Caco-2 (cell line): ENCODE results near the gene EFNA2. TPM values are rescaled to one million over a fixed set of nuclear protein-coding genes. Genes with fewer than 3 reads are reported as not detected.

Experiments
- BruUV-seq: library from RNA; stranded (reverse); fragments of 400-500 nt; replicated peaks from 2 replicates; lab custom pipeline; 2021; lab: Mats Ljungman, UMichigan
- CTCF ChIA-PET: fragments of 300-600 bp; sonication (Branson Sonifier 250); formaldehyde crosslinking; loops from one replicate; lab custom pipeline; 2022; ENCODE audit warnings: antibody characterized with exemption; lab: Charles Lee
- POLR2A ChIA-PET: fragments of 300-600 bp; sonication (Branson Sonifier 250); formaldehyde crosslinking; loops from one replicate; lab custom pipeline; 2022; ENCODE audit warnings: antibody characterized with exemption; lab: Charles Lee
- DNase-seq, 2 experiments: peaks; one replicate each; pipeline versions ENCODE4 v3.0.0 to v3.0.0-alpha.2; 2020 to 2022
- H3K27me3 ChIP-seq: replicated peaks from 2 replicates; pipeline ENCODE4 v1.6.0; 2011; ENCODE audit warnings: low read length; ENCODE audit not compliant: control insufficient read depth, insufficient read depth
- H3K36me3 ChIP-seq: 2 replicates; pipeline ENCODE4 v1.5.1; 2011; ENCODE audit warnings: low read length; ENCODE audit not compliant: control insufficient read depth, insufficient read depth
- H3K4me1 ChIP-seq: fragments of 250-450 bp; sonication (Bioruptor Pico); 2 replicates; pipeline ENCODE4 v1.5.1; 2020; ENCODE audit warnings: mild to moderate bottlenecking
- H3K4me3 ChIP-seq: 2 replicates; pipeline ENCODE4 v1.5.1; 2011; ENCODE audit warnings: low read depth, mild to moderate bottlenecking, control low read depth, low read length
- H3K9me3 ChIP-seq: fragments of 250-450 bp; sonication (Bioruptor Pico); 2 replicates; pipeline ENCODE4 v1.5.1; 2020; ENCODE audit warnings: mild to moderate bottlenecking, moderate library complexity
- H3K27ac Mint-ChIP-seq: one replicate; pipeline ENCODE4 v1.8.0; 2022; ENCODE audit warnings: mixed read lengths; ENCODE audit not compliant: unreplicated experiment
- H3K27me3 Mint-ChIP-seq: one replicate; pipeline ENCODE4 v1.8.0; 2022; ENCODE audit warnings: mixed read lengths; ENCODE audit not compliant: insufficient read depth, unreplicated experiment
- H3K36me3 Mint-ChIP-seq: one replicate; pipeline ENCODE4 v1.8.0; 2022; ENCODE audit warnings: mild to moderate bottlenecking, mixed read lengths; ENCODE audit not compliant: insufficient read depth, unreplicated experiment
- H3K4me1 Mint-ChIP-seq: one replicate; pipeline ENCODE4 v1.8.0; 2022; ENCODE audit warnings: low read depth, mixed read lengths; ENCODE audit not compliant: unreplicated experiment
- H3K4me3 Mint-ChIP-seq: one replicate; pipeline ENCODE4 v1.8.0; 2022; ENCODE audit warnings: mild to moderate bottlenecking, moderate library complexity, mixed read lengths; ENCODE audit not compliant: unreplicated experiment
- H3K9me3 Mint-ChIP-seq: one replicate; pipeline ENCODE4 v1.8.0; 2022; ENCODE audit warnings: mixed read lengths; ENCODE audit not compliant: unreplicated experiment
- intact Hi-C: fragments of 100-400 bp; cut with micrococcal nuclease; formaldehyde crosslinking; loops from one replicate; pipeline ENCODE4 v1.10.0; 2022; ENCODE audit not compliant: unreplicated experiment
- total RNA-seq: library from RNA; stranded (reverse); gene quantifications from 2 replicates; pipeline ENCODE4 v1.2.3, GENCODE V29; 2022
- TF ChIP-seq, protein P1 (sequence below), 2 experiments: fragments of 200-600 bp in 1 of 2; IDR thresholded peaks; 1 replicate in 1 of 2; 2 replicates in 1 of 2; pipeline versions ENCODE4 v1.5.1 to v1.8.0; 2011 to 2022; ENCODE audit warnings: antibody characterized with exemption in 1 of 2, control low read depth in 1 of 2, inconsistent platforms in 1 of 2, low read depth in 1 of 2, low read length in 1 of 2, mild to moderate bottlenecking in 1 of 2, moderate library complexity in 1 of 2; ENCODE audit not compliant: insufficient read depth in 1 of 2, severe bottlenecking in 1 of 2, unreplicated experiment in 1 of 2

The EFNA2 gene
- total RNA-seq, 1 experiment from 2014 or later = 18.6 TPM

DNA sequence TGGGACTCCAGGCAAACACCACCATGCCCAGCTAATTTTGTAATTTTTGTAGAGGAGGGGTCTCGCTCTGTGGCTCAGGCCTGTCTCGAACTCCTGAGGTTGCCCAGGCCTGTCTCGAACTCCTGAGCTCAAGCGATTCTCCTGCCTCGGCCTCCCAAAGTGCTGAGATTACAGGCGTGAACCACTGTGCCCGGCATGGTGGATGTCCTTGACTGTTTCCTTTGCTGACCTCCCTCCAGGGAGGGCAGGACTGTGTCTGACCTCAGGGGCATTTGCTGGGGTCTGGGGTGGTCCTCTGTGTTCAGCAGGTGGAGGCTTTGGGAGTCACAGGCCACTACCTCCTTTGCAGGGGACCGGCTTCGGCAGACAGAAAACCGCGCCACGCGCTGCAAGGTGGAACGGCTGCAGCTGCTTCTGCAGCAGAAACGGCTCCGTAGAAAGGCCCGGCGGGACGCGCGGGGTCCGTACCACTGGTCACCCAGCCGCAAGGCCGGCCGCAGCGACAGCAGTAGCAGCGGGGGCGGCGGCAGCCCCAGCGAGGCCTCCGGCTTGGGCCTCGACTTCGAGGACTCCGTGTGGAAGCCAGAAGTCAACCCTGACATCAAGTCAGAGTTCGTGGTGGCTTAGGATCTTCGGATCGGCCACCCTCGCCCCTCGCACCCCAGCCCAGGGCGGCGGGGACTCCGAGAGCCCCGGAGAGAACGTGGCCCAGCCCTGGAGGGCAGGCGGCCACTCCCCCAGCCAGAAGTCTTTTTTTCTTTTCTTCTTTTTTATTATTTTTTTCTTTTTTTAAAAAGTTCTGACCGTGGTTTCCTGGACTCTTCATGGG, 28.8 kb upstream of the EFNA2 start:
- Mint-ChIP-seq H3K27ac (peak overlapping the region; percentile 72), H3K27me3 (no peaks in the 10 kb centered on the region), H3K4me3 (peak overlapping the region; percentile 46), H3K36me3 (peaks cover 98% of the 10 kb centered on the region), H3K4me1 (peaks cover 19% of the 10 kb centered on the region), H3K9me3 (no peaks in the 10 kb centered on the region)
- no peak for DNase-seq
- TF ChIP-seq, protein P1, sequence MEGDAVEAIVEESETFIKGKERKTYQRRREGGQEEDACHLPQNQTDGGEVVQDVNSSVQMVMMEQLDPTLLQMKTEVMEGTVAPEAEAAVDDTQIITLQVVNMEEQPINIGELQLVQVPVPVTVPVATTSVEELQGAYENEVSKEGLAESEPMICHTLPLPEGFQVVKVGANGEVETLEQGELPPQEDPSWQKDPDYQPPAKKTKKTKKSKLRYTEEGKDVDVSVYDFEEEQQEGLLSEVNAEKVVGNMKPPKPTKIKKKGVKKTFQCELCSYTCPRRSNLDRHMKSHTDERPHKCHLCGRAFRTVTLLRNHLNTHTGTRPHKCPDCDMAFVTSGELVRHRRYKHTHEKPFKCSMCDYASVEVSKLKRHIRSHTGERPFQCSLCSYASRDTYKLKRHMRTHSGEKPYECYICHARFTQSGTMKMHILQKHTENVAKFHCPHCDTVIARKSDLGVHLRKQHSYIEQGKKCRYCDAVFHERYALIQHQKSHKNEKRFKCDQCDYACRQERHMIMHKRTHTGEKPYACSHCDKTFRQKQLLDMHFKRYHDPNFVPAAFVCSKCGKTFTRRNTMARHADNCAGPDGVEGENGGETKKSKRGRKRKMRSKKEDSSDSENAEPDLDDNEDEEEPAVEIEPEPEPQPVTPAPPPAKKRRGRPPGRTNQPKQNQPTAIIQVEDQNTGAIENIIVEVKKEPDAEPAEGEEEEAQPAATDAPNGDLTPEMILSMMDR (IDR thresholded peaks at IDR 0.05; ENCODE audit: insufficient read depth in 1 of 2, low read depth in 1 of 2, low read length in 1 of 2, severe bottlenecking in 1 of 2, unreplicated experiment in 1 of 2) = no peak
- Histone ChIP-seq H3K27me3 (no peaks in the 10 kb centered on the region), H3K4me3 (no peak overlapping the region), H3K4me1 (peaks cover 61% of the 10 kb centered on the region), H3K36me3 (peaks cover 14% of the 10 kb centered on the region), H3K9me3 (no peaks in the 10 kb centered on the region)
- intact Hi-C loops = no loop called here
- ChIA-PET CTCF (interaction anchor here (1.1 kb wide), 1 partner anchor 12 kb away, joined by 3 read pairs; no protein-coding TSS in a partner anchor), POLR2A (interaction anchor here (1.4 to 3.4 kb wide), 2 partner anchors 10 to 12 kb away, joined by 5 to 18 read pairs; partner anchors contain the start of gene CIRBP)
- no TSS peak for BruUV-seq

DNA sequence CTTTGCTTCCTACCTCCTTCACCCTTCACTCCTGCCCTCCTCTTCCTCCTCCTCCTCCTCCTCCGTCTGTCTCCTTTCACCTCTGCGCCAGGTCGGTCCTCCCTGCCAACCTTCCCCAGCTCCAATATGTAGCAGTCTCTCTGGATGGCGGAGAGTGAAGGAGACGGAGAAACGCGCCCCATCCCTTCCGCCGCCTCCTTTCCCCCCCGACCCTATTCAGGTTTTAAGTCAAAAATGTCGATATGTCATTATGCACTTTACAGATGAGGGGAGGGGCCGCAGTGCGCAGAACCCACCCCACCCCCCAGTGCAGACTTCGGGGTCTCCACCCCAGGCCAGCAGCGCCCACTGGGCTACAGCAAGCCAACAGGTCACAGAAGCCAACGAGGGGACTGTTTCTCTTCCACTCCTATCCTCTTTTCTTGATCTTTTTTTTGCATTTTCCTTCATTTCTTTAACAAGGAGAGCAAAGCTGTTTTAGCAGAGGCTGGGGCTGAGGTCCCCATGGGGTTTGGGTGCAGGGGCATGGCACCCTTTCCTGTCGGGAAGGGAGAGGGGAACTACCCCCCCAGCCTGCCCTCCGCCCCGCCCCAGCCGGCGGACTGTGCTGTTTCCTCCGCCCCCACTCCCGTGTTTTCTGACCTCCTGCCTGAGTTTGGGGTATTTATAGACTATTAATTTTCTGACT, 28.1 kb upstream of the EFNA2 start:
- intact Hi-C loops = no loop called here
- TF ChIP-seq, protein P1 (IDR thresholded peaks at IDR 0.05; ENCODE audit: insufficient read depth in 1 of 2, low read depth in 1 of 2, low read length in 1 of 2, severe bottlenecking in 1 of 2, unreplicated experiment in 1 of 2) = no peak
- Mint-ChIP-seq H3K4me1 (peaks cover 23% of the 10 kb centered on the region), H3K9me3 (no peaks in the 10 kb centered on the region), H3K4me3 (peak overlapping the region; percentile 46), H3K27me3 (no peaks in the 10 kb centered on the region), H3K27ac (peak overlapping the region; percentile 72), H3K36me3 (peaks cover 97% of the 10 kb centered on the region)
- Histone ChIP-seq H3K4me3 (no peak overlapping the region), H3K4me1 (peaks cover 69% of the 10 kb centered on the region), H3K36me3 (peaks cover 13% of the 10 kb centered on the region), H3K27me3 (no peaks in the 10 kb centered on the region), H3K9me3 (no peaks in the 10 kb centered on the region)
- POLR2A ChIA-PET = interaction anchor here (0.7 to 3.4 kb wide), 2 partner anchors 11 to 83 kb away, joined by 4 to 18 read pairs; partner anchors contain the start of genes CIRBP and SBNO2
- CTCF ChIA-PET = no interaction called here
- DNase-seq = no peak
- no TSS peak for BruUV-seq

DNA sequence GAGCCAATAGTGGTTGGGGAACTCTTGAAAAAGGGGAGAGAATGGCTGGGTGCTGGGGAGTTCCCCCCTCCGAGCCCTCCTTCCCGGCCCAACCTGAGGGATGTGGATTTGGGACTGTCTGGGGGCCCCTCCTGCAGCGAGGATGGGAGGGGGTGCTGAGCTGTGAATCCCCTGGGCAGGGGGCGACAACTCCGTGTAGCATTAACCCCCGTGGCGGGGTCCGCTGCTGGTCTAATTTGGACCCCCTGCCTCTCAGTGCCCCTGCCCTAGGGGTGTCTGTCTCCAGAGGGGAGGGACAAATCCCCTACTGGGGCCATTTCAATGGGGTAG, 27.5 kb upstream of the EFNA2 start:
- no peaks in the 10 kb centered on the region for H3K9me3 Mint-ChIP-seq
- peaks cover 23% of the 10 kb centered on the region for H3K4me1 Mint-ChIP-seq
- H3K27me3 ChIP-seq = no peaks in the 10 kb centered on the region
- H3K9me3 ChIP-seq = no peaks in the 10 kb centered on the region
- peak overlapping the region; percentile 72 for H3K27ac Mint-ChIP-seq
- peaks cover 74% of the 10 kb centered on the region for H3K4me1 ChIP-seq
- intact Hi-C loops = no loop called here
- H3K36me3 Mint-ChIP-seq = peaks cover 97% of the 10 kb centered on the region
- H3K27me3 Mint-ChIP-seq = no peaks in the 10 kb centered on the region
- ChIA-PET CTCF (interaction anchor here (0.6 to 5.2 kb wide), 2 partner anchors 14 to 16 kb away, joined by 3 to 41 read pairs; no protein-coding TSS in a partner anchor), POLR2A (interaction anchor here (0.7 to 3.4 kb wide), 2 partner anchors 11 to 84 kb away, joined by 4 to 18 read pairs; partner anchors contain the start of genes CIRBP and SBNO2)
- H3K4me3 Mint-ChIP-seq = peak overlapping the region; percentile 46
- BruUV-seq = TSS peak; percentile 12
- TF ChIP-seq, protein P1 (IDR thresholded peaks at IDR 0.05; ENCODE audit: insufficient read depth in 1 of 2, low read depth in 1 of 2, low read length in 1 of 2, severe bottlenecking in 1 of 2, unreplicated experiment in 1 of 2) = no peak
- no peak overlapping the region for H3K4me3 ChIP-seq
- DNase-seq = no peak
- H3K36me3 ChIP-seq = peaks cover 13% of the 10 kb centered on the region
